NCI-H524 treated with DMSO at 0.1 percent for 48 hours (cell line): ENCODE results near the gene GNAT3.

Experiments used
- DNase-seq: peaks from one replicate; lab custom pipeline; 2025; lab: John Stamatoyannopoulos, UW

Gene GNAT3

GRCh38 chr7:80417211-80417793 is 94.6 kb downstream of the GNAT3 start:
- DNase-seq = no peak

GRCh38 chr7:80415522-80415921 is 96.3 kb downstream of the GNAT3 start:
- no peak for DNase-seq

GRCh38 chr7:80415114-80415513 is 96.8 kb downstream of the GNAT3 start:
- no peak for DNase-seq

GRCh38 chr7:80414331-80414730 is 97.5 kb downstream of the GNAT3 start:
- DNase-seq = no peak

GRCh38 chr7:80413383-80413945 is 98.4 kb downstream of the GNAT3 start:
- no peak for DNase-seq

- DNase-seq = no peak
Observed at GRCh38 chr7:80412842-80413241, 99.0 kb downstream of the GNAT3 start.

GRCh38 chr7:80411621-80412020 is 100.2 kb downstream of the GNAT3 start:
- peak; percentile 71 for DNase-seq

- DNase-seq = no peak
Observed at GRCh38 chr7:80410081-80410480, 101.8 kb downstream of the GNAT3 start.
